HG03064 (cell line): ENCODE results near the gene PGF.
"Not testable (repeated sequence)": the region's sequence is repeated elsewhere in the genome, so short reads cannot be mapped to it uniquely, and the experiment has no call there.

Experiments
- ATAC-seq: cut with Tn5 transposase; IDR thresholded peaks from one replicate; pipeline ENCODE4 v1.9.1; 2021; ENCODE audit warnings: low read depth; ENCODE audit not compliant: unreplicated experiment

Gene PGF

GRCh38 chr14:74945261-74945851, 10.0 kb downstream of the PGF start:
- no peak for ATAC-seq

GRCh38 chr14:74942608-74943007, 12.8 kb downstream of the PGF start:
- ATAC-seq: no peak

GRCh38 chr14:74942181-74942580, 13.2 kb downstream of the PGF start:
- no peak for ATAC-seq

GRCh38 chr14:74941676-74942097, 13.7 kb downstream of the PGF start:
- ATAC-seq: peak; percentile 47

GRCh38 chr14:74940956-74941565, 14.3 kb downstream of the PGF start:
- no peak for ATAC-seq

GRCh38 chr14:74938531-74939495, 16.6 kb downstream of the PGF start:
- ATAC-seq: no peak

- no peak for ATAC-seq
These were observed 18.2 kb downstream of the PGF start for GRCh38 chr14:74937171-74937570.

- ATAC-seq: no peak
These were observed 18.7 kb downstream of the PGF start for GRCh38 chr14:74936731-74937130.

GRCh38 chr14:74936151-74936550, 19.2 kb downstream of the PGF start:
- no peak for ATAC-seq

GRCh38 chr14:74935360-74935680, 20.1 kb downstream of the PGF start:
- ATAC-seq: no peak

- ATAC-seq: no peak
These were observed 20.7 kb downstream of the PGF start for GRCh38 chr14:74934476-74935359.

GRCh38 chr14:74934041-74934440, 21.4 kb downstream of the PGF start:
- ATAC-seq: no peak

- ATAC-seq: not testable (repeated sequence)
These were observed 22.5 kb downstream of the PGF start for GRCh38 chr14:74932936-74933335.

GRCh38 chr14:74932401-74932901, 22.9 kb downstream of the PGF start:
- no peak for ATAC-seq

GRCh38 chr14:74931744-74932143, 23.7 kb downstream of the PGF start:
- not testable (repeated sequence) for ATAC-seq

GRCh38 chr14:74929242-74929641, 26.2 kb downstream of the PGF start:
- no peak for ATAC-seq

- ATAC-seq: no peak
These were observed 28.2 kb downstream of the PGF start for GRCh38 chr14:74927225-74927624.

- no peak for ATAC-seq
These were observed 31.3 kb downstream of the PGF start for GRCh38 chr14:74924061-74924460.

GRCh38 chr14:74922752-74923401, 32.5 kb downstream of the PGF start, which contains the start of gene RPS6KL1:
Gene RPS6KL1, minus strand, starts transcription at chr14:74923260. Its CDS starts 1,719 bp downstream, at chr14:74921541.
- peak; percentile 90 for ATAC-seq
